Stimulated activated CD8-positive, alpha-beta memory T cell treated with anti-CD3 and anti-CD28 coated beads, Interleukin-7, amount 100 ng/mL, for 48 hours (primary cell): ENCODE results near the gene PHTF2.
"Not testable (repeated sequence)": the region's sequence is repeated elsewhere in the genome, so short reads cannot be mapped to it uniquely, and the experiment has no call there.

Experiments used
- DNase-seq, 2 donors: peaks; one replicate each; pipeline ENCODE4 v3.0.0-alpha.2; 2020; ENCODE audit warnings: low read depth in 1 of 2; ENCODE audit errors: extremely low read depth in 1 of 2

PHTF2 gene

DNA sequence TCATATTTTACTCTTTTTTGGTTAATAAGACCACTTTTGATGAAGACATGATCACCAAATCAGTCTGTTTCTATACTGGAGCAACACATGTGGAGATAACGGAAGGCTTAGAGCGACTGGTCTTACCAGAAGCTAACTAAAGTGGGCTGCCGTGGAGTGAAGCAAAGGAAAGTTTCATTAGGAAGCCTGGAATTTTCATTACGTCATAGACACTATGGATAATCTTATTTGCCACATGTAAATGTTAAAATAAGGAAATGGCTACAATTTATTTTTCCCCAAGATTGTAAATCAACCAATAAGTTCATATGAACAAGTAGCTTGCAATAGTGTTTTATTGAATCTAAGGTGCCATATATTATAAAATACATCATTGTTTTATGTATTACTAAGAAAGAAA is 185.4 kb downstream of the PHTF2 start:
- no peak for DNase-seq

DNA sequence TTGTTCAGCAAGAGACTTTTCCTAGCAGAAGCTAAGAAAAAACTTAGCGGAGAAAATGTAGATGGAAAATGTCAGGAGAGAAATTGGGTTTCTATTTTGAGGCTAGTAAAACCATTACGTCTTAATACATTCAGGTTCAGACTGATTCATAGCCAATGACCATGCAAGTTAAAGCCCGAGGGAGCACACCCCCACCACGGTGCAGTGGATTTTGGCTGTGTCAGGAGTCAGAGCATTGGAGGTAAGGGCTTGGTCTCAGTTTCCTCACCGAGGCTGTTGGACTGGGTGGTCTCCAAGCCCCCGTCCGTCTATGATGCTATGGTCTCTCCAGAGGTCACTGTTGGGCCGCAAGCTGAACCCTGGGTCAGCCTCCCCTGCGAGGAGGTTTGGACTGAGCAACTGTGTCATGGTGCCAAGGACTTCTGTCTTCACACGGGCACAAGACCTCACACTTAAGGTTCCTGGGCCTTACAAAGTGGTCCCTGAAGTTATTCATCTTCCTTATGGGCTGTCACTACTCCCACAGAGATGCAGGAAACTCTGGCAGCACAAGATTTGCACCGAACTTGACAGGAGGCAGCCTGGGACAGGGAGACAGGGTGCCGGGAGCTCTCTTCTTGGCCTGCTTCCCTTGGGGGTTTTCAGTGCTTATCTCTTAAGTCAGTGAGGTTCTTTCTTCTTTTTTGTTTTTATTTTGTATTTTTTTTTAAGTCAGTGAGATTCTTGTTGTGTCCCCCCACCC is 186.8 kb downstream of the PHTF2 start:
- no peak for DNase-seq

DNA sequence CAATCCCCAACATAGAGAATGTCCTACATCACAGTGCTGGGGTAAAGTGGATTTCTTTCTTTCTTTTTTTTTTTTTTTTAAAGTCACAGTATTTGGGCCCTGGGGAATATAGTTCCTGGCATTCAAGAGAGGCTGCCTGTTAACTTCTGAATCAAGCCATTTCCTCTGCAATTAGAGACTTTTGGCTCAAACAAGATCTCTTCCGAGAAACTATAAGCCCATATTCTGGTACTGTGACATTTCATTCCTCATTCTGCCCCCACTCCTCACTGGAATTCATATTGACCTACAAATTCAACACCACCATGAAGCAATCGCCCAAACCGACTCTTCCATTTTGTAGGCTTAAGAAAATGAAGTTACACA is 187.4 kb downstream of the PHTF2 start:
- DNase-seq: no peak

DNA sequence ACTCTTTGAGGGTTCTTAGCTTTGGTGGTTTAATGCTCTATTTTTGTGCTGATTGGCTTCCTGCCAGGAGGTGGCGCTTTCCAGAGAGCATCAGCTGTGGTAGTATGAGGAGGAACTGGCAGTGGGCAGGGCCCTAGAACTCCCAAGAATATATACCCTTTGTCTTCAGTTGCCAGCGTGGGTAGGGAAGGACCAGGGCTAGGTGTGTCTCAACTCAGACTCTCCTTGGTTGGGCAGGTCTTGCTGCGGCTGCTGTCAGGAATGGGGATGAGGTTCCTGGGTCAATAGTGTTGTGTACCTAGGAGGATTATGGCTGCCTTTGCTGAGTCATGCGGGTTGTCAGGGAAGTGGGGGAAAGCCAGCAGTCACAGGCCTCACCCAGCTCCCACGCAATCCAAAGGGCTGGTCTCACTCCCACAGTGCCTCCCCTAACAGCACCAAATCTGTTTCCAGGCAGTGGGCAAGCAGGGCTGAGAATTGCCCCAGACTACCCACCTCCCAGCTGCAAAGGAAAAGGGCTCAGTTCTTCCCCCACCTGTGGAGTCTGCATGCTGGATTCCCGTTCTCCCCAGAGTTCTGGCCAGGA is 191.5 kb downstream of the PHTF2 start:
- no peak for DNase-seq

DNA sequence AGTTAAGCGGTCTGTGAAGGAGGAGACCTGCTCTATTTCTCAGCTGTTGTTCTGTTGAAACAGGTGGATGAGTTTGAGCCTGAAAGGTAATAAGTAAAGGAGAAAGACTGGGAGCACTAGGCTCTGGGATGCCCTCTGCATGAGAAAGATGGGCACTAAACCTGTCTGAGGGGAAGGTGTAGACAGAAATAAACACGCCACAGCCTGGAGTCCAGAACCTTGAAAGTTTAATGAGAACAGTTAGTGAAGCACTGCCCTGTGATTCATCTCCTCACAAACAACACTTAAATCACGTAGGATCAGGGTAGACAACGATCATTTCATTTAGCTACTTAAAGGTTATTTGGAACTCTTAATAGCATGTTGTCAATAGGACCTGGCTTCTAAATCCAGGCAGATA is 193.1 kb downstream of the PHTF2 start:
- DNase-seq: no peak

DNA sequence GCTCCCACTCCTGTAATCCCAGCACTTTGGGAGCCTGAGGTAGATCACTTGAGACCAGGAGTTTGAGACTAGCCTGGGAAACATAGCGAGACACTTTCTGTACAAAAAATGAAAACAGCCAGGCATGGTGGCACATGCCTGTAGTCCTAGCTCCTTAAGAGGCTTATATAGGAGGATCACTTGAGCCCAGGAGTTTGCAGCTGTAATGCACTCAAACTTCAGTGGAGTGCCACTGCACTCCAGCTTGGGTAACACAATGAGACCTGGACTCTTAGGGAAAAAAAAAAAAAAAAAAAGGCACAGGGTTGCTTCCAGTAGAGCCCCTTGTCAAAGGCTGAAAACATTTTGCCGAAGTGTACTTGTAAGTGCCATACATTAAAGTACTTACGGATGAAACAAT is 195.3 kb downstream of the PHTF2 start:
- no peak for DNase-seq

DNA sequence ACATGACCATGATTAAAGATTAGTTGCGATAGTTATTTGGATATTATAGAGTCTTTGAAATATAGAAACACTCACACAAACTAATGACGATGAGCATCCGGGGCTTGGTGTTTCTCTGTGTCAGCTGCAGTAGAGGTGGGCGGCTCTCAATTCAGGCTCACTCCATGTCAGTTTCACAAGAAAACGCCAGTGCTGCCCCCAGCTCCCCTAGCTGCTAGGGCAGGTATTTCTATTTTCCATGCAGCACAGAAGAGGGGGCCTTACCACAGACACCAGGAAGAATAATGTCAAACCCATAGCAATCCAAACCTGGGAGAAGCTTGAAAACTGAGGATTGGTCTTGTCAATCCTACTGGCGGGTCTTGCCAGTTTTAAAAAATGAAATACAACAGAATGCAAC is 197.1 kb downstream of the PHTF2 start:
- DNase-seq: no peak

DNA sequence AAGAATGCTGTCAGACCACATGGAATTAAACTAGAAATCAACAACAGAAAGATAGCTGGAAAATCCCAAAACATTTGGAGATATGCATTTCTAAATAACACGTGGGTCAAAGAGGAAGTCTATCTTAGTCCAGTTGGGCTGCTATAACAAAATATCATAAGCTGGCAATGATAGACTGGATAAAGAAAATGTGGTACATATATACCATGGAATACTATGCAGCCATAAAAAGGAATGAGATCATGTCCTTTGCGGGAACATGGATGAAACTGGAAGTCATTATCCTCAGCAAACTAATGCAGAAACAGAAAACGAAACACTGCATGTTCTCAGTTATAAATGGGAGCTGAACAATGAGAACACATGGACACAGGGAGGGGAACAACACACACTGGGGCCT is 200.6 kb downstream of the PHTF2 start:
- DNase-seq: not testable (repeated sequence)

DNA sequence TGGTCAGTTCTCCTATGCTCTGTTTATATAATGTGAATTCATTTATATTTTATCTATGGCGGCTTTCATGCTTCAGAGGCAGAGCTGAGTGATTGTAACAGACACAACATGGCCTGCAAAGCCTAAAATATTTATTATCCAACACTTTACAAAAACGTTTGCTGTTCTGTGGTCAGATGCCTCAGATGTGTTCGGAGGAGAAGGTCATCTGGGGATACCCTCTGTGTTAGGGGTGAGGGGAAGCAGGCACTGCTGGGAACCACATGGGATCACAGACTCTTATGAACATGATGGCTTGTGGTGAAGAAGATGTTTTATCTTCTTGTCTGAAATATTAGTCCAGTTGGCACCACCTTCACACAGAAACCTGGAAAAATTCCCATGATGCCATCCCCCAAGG is 203.4 kb downstream of the PHTF2 start:
- DNase-seq: no peak

DNA sequence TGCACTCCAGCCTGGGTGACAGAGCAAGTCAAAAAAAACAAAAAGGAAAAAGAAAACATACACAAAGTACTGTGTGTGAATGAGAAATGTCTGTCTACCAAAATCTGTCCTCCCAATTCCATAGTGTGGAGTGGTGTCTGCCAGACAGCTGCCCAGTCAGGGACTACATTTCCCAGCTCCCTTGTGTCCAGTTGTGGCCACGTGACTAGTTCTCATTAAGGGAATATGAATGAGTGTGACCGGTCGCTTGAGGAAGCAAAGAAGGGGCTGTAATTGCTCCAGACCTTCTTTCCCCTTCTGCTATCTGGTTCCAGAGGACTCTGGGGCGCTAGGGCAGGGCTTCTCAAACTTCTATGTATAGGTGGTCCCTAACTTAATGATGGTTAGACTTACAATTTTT is 204.1 kb downstream of the PHTF2 start:
- no peak for DNase-seq

DNA sequence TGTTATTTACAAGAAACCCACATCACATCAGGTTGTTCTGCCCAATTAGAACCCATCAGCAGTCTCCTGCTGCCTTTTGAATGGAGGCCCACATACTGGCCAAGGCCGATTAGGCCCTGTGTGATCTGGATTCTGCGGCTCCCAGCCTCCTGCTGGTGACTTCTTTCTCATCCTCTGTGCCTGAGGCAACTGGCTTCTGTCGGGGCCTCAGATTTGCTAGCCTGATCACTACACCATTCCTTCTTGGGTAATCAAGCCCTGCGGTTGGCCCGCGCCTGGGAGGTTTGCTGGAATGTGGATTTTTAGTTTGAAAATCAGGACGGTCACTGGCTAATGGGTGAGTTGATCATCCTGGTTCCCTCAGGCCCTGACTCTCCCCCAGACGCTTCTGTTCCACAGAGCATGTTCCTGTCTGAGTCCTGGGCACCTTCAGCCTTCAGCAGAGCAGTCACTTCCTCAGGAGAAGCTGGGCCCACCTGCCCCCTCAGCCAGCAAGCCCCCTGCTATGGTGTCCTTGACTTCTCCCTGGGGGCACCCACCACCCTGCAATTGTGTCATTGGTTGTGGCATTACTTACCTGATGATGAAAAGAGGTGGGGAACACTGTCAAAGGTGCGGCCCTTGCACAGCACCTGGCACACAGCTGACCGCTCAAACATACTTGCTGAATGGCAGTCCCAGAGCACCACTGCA is 207.6 kb downstream of the PHTF2 start:
- no peak for DNase-seq
